A673 (cell line): ENCODE measurements around the gene COMP. TPM values are rescaled to one million over a fixed set of nuclear protein-coding genes. Genes with fewer than 3 reads are reported as not detected.

Experiments used
- BruUV-seq: library from RNA; stranded (reverse); fragments of 400-500 nt; replicated peaks from 2 replicates; lab custom pipeline; 2021; lab: Mats Ljungman, UMichigan
- CTCF ChIA-PET: fragments of 300-600 bp; sonication (Branson Sonifier 250); formaldehyde crosslinking; loops from one replicate; lab custom pipeline; 2022; ENCODE audit warnings: antibody characterized with exemption; lab: Charles Lee
- POLR2A ChIA-PET: fragments of 300-600 bp; sonication (Branson Sonifier 250); formaldehyde crosslinking; loops from one replicate; lab custom pipeline; 2022; ENCODE audit warnings: antibody characterized with exemption; ENCODE audit not compliant: low non-redundant PET; lab: Charles Lee
- DNase-seq: peaks from one replicate; pipeline ENCODE4 v3.0.0-alpha.2; 2015; ENCODE audit warnings: low spot score
- H3K27ac ChIP-seq: fragments of 200-600 bp; sonication (generic); 2 replicates; pipeline ENCODE4 v1.5.1; 2016; ENCODE audit warnings: mixed run types, low read depth, mild to moderate bottlenecking, mixed read lengths, antibody characterized with exemption, low read length; ENCODE audit not compliant: poor library complexity, severe bottlenecking
- H3K27me3 ChIP-seq: fragments of 200-600 bp; sonication (generic); replicated peaks from 2 replicates; pipeline ENCODE4 v1.6.1; 2017; ENCODE audit warnings: mixed run types, low read depth, mild to moderate bottlenecking, mixed read lengths, antibody characterized with exemption, low read length; ENCODE audit not compliant: insufficient read depth, poor library complexity
- H3K36me3 ChIP-seq: fragments of 200-600 bp; sonication (generic); 2 replicates; pipeline ENCODE4 v1.6.1; 2016; ENCODE audit warnings: mixed run types, mild to moderate bottlenecking, mixed read lengths, antibody characterized with exemption, low read length; ENCODE audit not compliant: insufficient read depth, poor library complexity, severe bottlenecking
- H3K4me1 ChIP-seq: fragments of 200-600 bp; sonication (generic); 2 replicates; pipeline ENCODE4 v1.6.1; 2017; ENCODE audit warnings: mixed run types, mild to moderate bottlenecking, mixed read lengths, antibody characterized with exemption, low read length; ENCODE audit not compliant: insufficient read depth, poor library complexity, severe bottlenecking
- H3K4me3 ChIP-seq: fragments of 200-600 bp; sonication (generic); 2 replicates; pipeline ENCODE4 v1.5.1; 2016; ENCODE audit warnings: low read depth, mixed run types, mild to moderate bottlenecking, mixed read lengths, low read length; ENCODE audit not compliant: poor library complexity, severe bottlenecking
- H3K9me3 ChIP-seq: fragments of 200-600 bp; sonication (generic); 2 replicates; pipeline ENCODE4 v1.6.1; 2016; ENCODE audit warnings: mixed run types, low read depth, mild to moderate bottlenecking, mixed read lengths, antibody characterized with exemption, low read length; ENCODE audit not compliant: poor library complexity, severe bottlenecking
- EZH2 ChIP-seq: fragments of 200-600 bp; sonication (generic); IDR thresholded peaks from 2 replicates; pipeline ENCODE4 v1.6.1; 2017; ENCODE audit warnings: borderline replicate concordance, low read depth, mild to moderate bottlenecking, mixed read lengths, antibody characterized with exemption, low read length; ENCODE audit not compliant: poor library complexity, severe bottlenecking
- intact Hi-C: fragments of 100-400 bp; cut with micrococcal nuclease; formaldehyde crosslinking; loops from one replicate; pipeline ENCODE4 v1.10.0; 2022; ENCODE audit not compliant: unreplicated experiment
- total RNA-seq: library from RNA; stranded (reverse); gene quantifications from 2 replicates; pipeline ENCODE4 v1.2.3, GENCODE V29; 2021
- TF ChIP-seq, protein P1 (sequence below): fragments of 300-800, 200-600 bp; sonication (generic); conservative IDR thresholded peaks from 2 replicates; pipeline ENCODE4 v1.5.1; 2017; ENCODE audit warnings: low read depth, mild to moderate bottlenecking, antibody characterized with exemption, low read length, moderate library complexity, mixed read lengths

COMP gene
- total RNA-seq, 1 experiment from 2014 or later, result not detected

DNA sequence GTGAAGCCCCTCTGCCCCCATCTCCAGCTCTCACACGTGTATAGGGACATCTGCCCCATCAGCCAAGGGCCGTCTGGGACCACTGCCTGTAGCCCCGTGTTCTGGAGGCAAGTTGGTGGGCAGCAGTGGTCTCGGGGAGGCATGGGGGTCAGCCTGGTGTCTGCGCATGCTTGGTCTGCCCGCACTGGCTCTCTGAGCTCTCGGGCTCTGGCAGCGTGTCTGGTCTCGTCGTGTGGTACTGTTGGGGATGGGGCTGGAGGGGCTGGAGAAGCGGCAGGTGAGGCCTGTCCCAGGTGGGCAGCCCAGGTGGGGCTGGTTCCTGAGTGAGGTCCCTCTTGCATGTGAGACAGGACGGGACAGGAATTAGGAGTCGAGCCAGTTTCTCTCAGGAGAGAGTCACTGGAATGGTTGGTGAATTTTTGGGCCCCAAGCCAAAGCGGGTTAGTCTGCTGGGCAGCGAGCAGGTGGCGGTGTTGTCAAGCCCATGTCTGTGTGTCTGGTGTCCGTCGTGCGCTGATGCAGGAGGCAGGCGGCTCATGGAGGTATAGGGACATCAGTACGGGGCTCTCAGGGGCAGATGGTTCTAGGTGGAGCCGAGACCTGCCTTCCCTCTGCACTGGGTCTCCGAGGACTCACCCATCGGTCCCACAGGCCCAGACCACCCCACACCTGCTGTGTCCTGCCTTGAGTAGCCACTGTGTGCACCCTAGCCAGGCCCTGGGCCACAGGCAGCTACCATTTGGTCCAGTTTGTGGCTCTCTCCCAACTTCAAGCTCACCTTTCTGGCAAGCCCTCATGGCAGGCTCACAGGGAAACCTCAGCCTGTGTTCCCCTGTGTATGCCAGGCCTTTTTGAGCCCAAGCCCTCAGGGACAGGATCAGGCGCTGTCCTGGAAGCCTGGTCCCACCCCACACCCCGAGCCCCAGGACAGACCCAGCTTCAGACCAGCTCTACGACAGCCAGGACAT, 18.2 kb downstream of the COMP start:
- Histone ChIP-seq H3K36me3 (no peaks in the 10 kb centered on the region), H3K4me3 (no peak overlapping the region), H3K27ac (no peak overlapping the region), H3K27me3 (no peaks in the 10 kb centered on the region), H3K9me3 (no peaks in the 10 kb centered on the region), H3K4me1 (no peaks in the 10 kb centered on the region)
- no TSS peak for BruUV-seq
- DNase-seq, result no peak
- POLR2A ChIA-PET, result interaction anchor here (0.6 kb wide), 1 partner anchor 491 kb away, joined by 3 read pairs; the partner anchor contains the start of gene JUND
- intact Hi-C loops, result loop anchor here (5.0 kb wide), 1 partner anchor 74 kb away; no protein-coding TSS in a partner anchor
- CTCF ChIA-PET, result no interaction called here
- TF ChIP-seq, protein P1, sequence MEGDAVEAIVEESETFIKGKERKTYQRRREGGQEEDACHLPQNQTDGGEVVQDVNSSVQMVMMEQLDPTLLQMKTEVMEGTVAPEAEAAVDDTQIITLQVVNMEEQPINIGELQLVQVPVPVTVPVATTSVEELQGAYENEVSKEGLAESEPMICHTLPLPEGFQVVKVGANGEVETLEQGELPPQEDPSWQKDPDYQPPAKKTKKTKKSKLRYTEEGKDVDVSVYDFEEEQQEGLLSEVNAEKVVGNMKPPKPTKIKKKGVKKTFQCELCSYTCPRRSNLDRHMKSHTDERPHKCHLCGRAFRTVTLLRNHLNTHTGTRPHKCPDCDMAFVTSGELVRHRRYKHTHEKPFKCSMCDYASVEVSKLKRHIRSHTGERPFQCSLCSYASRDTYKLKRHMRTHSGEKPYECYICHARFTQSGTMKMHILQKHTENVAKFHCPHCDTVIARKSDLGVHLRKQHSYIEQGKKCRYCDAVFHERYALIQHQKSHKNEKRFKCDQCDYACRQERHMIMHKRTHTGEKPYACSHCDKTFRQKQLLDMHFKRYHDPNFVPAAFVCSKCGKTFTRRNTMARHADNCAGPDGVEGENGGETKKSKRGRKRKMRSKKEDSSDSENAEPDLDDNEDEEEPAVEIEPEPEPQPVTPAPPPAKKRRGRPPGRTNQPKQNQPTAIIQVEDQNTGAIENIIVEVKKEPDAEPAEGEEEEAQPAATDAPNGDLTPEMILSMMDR, result no peak
- TF ChIP-seq EZH2, result no peak

DNA sequence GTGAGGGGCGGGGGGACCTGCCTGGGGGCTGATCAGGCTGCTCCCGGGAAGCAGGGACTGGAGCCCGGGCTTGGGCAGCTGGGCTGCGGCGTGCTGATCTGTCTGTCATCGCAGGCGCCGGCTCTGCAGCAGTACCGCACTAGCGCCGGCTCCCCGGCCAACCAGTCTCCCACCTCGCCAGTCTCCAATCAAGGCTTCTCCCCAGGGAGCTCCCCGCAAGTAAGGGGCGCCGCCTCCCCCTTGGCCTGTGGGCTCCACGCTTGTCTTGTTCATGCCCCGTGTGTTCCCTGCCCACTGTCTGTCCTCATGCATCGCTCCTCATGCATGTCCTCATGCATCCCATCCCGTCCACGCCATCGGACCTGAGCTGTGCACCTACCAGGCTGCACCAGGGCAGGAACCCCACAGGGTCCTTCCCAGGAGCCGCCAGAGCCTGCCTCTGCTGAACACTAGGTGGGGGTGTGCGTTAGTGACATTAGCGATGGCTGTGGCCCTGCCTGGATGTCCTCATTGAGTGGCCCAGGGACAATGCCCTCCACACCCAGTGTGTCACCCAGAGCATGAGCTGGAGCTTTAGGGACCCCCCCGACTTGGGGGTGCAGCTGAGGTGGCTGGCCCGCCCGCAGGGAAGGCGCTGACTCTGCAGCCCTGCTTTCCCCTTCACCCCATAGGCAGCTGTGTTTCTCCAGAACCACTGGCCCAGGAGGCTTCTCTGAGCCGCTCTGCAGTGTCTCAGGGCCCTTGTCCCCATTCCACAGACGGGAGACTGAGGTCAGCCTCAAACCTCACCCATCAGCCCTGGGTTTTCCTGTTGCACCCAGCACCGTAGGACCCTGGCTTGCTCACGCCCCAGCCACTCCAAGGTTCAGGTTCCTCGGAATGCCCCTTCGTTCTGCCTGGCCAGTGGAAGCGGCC, 19.5 kb downstream of the COMP start:
- peak; percentile 54 for DNase-seq
- no peaks in the 10 kb centered on the region for H3K27me3 ChIP-seq
- no peak overlapping the region for H3K4me3 ChIP-seq
- ChIA-PET POLR2A (no interaction called here), CTCF (no interaction called here)
- intact Hi-C loops, result loop anchor here (5.0 kb wide), 1 partner anchor 76 kb away; no protein-coding TSS in a partner anchor
- H3K4me1 ChIP-seq, result no peaks in the 10 kb centered on the region
- no TSS peak for BruUV-seq
- H3K9me3 ChIP-seq, result no peaks in the 10 kb centered on the region
- no peak overlapping the region for H3K27ac ChIP-seq
- no peaks in the 10 kb centered on the region for H3K36me3 ChIP-seq
- TF ChIP-seq, protein P1, result peak; percentile 65
- no peak for TF ChIP-seq EZH2

DNA sequence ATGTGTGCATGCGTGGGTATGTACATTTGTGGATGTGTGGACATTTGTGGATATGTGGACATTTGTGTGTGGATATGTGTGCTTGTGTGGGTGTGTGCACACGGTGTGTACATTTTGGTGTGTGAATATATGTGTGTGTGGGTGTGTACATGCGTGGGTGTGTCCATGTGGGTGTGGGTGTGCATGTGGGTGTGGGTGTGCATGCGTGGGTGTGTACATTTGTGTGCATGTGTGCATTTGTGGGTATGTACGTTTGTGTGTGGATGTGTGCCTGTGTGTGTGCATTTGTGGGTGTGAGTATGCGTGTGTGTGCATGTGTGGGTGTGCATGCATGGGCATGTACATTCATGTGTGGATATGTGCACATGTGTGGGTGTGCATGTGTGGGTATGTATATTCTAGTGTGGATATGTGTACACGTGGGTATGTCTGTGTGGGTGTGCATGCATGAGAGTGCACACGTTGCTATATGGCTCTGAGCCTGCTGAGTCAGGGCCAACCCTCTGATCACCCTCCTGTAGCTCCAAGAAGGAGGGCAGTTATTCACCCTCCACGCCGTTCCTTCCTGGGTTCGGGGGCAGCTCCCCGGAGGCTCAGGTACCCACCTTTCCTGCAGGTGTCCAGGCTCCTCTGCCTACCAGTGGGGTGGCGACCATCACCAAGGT, 20.3 kb downstream of the COMP start:
- intact Hi-C loops, result loop anchor here (5.0 kb wide), 1 partner anchor 77 kb away; no protein-coding TSS in a partner anchor
- ChIA-PET CTCF (no interaction called here), POLR2A (no interaction called here)
- BruUV-seq, result no TSS peak
- Histone ChIP-seq H3K27me3 (no peaks in the 10 kb centered on the region), H3K9me3 (no peaks in the 10 kb centered on the region), H3K36me3 (no peaks in the 10 kb centered on the region), H3K4me3 (no peak overlapping the region), H3K4me1 (no peaks in the 10 kb centered on the region), H3K27ac (no peak overlapping the region)
- no peak for DNase-seq
- TF ChIP-seq, protein P1, result no peak
- TF ChIP-seq EZH2, result no peak
